GM11168 (cell line): Measurements from ENCODE around the gene USPL1.
"Not testable (repeated sequence)": the region's sequence is repeated elsewhere in the genome, so short reads cannot be mapped to it uniquely, and the experiment has no call there.

Experiments
- in situ Hi-C: fragments of 300-500 bp; cut with MboI; formaldehyde crosslinking; loops from one replicate; pipeline ENCODE4 v1.12.0; 2022; ENCODE audit warnings: low sequenced_read_pairs; ENCODE audit not compliant: unreplicated experiment

Gene USPL1

DNA sequence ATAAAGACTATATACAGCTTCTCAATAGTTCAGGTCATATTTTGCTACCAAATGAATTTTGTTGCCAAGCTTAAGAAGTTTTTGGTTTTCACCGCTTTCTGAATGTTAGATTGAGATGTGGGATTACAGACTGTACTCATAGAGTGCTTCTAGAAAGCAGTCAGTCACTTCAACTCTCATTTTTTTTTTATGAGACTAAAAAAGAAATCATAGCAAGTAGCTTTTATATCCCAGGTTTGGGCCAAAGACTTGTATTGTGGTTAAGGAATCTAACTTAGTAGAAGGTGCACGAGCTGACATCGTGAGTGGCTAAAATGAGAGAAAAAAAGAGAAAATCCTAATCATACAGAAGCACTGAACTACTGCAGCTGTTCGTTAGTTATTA is 2.2 kb upstream of the USPL1 start:
- in situ Hi-C loops, result no loop called here

DNA sequence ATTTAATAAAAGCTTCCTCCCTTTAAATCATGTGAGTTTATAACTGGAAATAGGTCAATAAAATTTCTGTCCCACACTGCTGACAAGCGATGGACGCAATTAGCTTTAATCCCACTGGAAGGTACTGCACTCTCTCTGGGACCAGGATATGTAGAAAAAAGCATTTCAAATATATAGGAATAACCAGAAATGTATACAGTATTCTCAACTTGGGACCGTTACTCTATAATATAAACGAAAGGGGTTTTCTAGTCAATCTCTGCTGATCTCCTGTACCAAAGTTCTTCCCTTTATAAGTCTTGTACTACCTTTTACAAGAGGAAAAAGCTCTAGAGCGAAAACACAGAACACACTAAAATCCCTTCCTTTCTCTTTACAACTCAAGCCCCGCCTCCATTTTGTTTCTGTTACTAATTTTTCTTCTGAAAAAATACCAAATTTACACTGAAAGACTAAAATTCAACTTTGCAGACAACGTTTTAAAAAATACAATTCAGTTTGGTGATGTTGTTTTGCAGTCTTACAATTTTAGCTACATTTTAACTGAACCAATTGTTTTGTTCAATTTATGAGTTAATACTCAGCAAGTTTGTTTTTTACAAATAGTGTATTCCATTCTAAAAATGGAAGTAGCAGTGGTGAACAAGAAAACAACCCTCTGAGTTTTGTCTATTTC is 1.7 kb upstream of the USPL1 start:
- in situ Hi-C loops, result no loop called here

DNA sequence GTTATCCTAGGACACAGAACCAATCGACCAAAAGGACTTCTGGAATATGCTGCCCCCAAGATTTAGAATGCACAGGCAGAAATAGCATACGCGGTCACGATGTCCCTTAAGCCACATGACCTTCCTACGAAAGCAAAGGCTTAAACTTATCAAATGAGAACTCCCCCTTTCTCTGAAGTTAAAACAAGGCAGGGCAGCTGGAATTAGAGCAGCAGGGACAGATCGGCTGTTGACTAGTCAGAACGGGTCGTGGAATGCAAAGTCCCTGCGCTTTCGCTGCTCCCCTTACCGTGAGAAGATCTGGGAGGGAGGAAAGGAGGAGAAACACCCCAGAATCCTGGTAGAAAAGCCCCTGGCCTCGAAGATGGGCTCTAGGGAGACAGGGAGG is 799 bp upstream of the USPL1 start:
- in situ Hi-C loops, result no loop called here

DNA sequence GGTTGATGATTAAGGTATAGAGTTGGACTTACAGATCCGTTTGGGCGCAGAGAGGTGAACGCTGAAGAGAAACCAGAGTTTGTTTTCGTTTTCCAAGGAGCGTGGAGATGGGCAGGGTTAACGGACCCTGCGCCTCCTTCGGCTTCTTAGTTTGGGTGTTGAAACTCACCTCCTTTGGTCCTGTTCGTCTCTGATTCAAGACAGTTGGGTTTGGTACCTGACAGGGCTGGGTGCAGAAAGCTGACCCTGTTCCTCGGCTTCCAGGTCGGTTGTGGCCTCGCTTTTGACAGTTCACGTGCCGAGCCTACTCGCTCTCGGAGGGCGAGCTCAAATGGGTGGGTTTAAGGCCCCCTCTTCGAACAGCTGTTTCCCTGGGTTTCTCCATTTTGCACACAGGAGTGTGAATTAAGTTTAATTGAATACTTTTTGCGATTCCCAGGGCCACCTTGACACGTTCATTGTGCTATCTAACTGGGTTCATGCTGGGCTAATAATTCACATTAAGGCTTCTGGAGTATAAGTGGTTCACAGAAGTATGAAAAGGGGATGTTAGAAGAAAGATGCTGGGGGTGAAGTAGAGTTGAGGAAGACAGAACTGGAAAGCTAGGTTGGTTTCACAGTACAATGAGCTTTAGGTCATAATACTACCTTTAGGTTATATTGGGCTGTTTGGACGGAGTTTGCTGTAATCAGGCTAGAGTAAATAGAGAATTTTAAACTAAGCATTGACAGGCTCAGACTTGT is 638 bp downstream of the USPL1 start:
- in situ Hi-C loops, result no loop called here

DNA sequence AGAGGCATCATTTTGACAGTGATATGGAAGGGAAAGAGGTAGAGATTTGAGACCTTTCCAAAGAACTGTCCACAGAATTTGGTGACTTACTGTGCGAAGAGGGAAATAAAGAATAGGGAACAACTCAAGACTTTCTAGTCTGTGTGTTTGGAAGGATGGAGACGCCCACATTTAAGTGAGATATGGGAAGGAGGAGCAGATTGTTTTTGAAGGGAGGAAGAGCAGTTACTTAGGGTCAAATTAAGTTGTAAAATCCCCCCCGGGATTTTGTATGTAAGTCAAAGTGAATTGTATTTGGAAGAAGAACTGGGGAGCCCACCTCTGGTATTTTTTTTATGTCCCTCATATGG is 1.2 kb downstream of the USPL1 start:
- in situ Hi-C loops, result no loop called here

DNA sequence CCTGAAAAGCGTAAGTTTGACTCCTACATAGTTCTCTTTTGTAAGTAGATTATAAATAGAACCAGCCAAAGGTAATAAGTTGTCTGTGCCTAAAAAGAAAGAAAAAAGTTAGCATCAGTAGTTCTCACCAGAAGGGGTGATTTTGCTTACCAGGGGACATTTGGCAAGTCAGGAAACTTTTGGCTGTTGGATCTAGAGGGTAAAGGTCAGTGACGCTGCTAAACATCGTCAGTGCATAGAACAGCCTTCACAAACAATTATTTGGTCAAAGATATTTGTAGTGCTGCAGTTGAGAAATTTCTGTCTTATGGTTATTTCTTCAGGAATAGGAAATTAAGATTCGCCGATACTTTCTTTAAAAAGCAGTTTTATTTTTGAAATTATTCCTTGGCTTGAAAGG is 2.0 kb downstream of the USPL1 start:
- in situ Hi-C loops, result no loop called here

DNA sequence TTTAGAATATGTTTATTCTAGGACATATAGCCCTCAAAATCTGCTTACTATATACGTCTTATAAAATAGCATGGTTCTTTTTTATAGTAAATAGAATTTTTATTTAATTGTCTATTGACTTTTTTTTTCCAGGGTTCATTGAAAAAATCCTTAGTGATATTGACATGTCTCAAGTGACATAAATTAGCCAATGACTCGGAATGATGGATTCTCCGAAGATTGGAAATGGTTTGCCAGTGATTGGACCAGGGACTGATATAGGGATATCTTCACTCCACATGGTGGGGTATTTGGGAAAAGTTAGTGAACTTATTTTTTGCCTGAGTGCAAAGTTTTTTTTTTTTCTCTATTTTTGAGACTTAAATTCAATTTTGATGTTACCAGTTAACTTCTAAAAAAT is 3.2 kb downstream of the USPL1 start:
- in situ Hi-C loops, result no loop called here

DNA sequence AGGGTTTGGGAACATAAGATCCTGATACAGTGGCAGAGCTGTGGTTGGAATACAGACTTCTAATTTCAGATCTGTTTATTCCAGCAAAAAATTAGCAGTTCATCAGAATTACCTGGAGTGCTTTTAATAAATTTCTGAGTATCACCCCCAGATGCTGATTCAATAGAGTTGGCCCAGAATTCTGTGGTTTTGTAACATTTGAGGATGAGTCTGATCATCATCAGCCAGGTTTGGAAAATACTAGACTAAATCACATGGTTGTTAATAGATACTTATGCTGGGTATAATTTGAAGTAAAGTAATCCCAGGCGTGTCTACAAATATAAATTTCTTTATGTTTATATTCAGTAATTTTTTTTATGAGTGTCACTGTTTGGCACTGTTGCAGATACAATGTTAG is 4.8 kb downstream of the USPL1 start:
- in situ Hi-C loops, result no loop called here

DNA sequence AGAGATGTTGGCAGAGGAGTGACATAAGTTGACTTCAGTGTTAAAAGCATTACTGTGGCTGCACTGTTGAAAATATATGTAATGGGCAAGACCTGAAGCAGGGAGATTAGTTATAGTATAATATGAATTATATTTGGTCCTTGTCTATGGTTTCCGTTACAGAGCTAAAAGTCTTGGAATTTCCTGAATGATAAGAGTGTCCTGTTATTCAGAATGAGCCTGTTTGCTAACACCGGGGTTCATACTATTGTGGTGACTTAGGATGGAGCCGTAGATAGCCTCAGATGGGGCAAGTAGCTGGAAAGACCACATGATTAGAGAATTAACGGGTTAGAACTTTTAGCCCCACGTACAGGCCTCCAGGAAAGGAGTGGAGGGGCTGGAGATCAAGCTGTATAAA is 5.7 kb downstream of the USPL1 start:
- in situ Hi-C loops, result no loop called here

DNA sequence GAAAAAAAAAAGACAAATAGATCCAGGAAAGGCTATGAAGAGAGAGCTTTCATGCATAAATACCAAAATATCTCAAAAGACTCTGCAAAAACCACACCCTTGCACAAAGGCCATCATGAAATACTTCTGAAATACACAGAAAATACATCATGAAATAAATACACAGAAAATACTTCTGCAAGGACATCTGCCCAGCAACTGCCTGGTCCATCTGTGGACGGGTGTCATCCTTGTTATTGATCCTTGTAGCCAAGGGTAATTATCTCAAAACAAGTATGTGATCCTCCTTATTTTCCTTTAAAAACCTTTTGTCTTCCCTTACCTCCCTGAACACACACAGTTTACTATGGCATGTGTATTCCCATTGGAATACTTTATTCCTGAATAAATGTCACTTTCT is 6.9 kb downstream of the USPL1 start:
- in situ Hi-C loops, result no loop called here

DNA sequence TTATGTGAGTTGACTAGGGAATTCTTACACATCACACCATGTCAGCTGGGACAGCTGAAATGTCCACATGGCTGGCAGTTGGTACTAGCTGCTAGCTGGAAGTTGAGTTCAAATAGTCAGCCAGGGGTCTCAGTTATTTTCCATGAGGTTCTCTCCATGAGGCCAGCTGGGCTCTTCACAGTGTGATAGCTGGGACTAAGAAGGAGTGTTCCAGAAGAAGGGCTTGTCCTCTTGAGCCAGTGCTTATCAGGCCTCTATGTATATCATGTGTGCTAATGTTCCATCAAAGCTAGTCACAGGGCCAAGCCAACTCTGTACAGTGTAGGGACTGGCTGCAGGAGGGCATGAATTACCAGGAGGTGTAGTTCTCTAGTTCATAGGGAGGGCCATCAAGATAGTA is 11.8 kb downstream of the USPL1 start:
- in situ Hi-C loops, result no loop called here

DNA sequence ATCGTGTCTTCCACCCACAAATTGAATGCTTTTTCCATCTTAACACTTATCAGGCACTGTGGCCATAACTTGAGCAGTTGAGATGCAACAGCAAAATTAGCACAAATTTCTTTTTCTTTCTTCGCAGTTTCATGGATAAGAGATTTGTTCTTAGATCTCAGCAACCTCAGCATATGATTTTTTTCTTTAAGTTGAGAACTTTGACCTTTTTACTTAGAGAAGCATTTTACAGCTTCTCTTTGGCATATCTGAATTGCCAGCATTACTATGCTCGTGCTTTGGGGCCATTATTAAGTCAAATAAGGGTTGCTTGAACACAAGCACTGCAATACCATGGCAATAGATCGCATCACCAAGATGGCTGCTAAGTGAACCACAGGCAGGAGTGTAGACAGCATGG is 16.1 kb downstream of the USPL1 start:
- in situ Hi-C loops, result no loop called here

DNA sequence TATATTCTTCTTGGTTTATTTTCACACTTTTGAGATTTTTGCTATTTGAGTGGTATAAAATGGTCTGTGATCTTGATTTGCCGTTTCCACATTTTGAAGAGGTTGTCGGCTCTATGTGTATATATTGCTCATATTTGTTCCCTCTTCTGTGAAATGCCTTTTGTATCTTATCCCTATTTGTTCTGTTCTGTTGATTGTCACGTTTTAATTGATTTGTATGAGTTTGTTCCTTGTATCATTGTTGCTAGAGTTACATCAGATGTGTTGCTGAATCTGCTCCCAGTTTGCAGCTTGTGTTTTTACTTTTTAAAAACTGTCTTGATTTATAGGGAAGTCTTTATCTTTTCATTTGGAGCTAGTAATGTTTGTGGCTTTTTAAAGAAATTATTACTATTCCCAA is 17.1 kb downstream of the USPL1 start:
- in situ Hi-C loops, result no loop called here

DNA sequence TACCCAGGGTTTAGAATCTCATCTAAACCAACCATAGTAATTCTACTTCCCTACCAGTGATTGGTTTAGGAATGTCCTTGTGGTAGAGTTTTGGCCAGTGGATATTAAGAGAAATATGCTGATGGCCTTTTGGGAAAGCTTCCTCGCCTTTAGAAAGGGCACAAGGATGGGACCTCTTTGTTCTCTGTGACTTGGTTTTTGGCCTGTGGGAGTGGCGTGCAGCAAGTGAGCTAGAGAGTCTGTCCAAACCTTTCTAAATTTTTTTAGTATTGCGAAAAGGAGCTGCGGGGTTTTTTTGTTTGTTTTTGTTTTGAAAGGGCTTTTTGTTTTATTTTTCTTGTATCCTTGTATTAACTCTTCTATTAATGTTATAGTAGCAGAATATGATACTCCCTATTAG is 20.6 kb downstream of the USPL1 start:
- in situ Hi-C loops, result no loop called here

DNA sequence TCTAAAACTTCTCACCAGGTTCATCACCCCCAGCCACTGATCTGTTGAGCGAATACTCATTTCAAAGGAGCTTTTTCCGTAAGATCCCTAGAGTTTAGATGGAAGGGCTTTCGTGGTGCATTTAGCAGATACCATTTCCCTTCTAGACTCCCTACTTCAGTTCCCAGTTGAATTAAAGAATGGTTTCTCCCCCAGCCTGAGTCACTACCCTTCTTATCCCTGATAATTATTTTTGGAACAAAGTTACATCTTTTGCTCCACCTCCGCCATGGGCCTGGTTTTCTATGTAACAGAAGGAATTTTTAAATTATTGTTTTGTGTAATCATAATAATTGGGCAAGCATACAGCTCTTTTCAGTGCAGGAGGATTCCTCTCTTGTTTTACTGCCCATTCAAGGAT is 22.0 kb downstream of the USPL1 start:
- in situ Hi-C loops, result no loop called here

DNA sequence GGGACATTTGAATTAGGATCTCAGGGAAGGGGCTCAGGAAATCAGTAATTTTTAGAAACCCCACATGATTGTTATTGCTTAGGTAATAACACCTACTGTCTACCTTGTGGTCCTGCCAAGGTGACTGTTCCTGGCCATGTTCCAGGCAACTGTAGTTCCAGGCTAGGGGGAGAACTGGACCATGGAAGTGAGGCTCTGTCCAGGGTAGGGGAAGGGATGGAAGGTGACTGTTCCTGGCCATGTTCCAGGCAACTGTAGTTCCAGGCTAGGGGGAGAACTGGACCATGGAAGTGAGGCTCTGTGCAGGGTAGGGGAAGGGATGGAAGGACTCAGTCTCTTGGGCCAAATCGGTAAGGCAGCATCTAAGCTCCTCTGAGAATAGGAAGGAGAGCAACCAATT is 23.5 kb downstream of the USPL1 start:
- in situ Hi-C loops, result not testable (repeated sequence)

DNA sequence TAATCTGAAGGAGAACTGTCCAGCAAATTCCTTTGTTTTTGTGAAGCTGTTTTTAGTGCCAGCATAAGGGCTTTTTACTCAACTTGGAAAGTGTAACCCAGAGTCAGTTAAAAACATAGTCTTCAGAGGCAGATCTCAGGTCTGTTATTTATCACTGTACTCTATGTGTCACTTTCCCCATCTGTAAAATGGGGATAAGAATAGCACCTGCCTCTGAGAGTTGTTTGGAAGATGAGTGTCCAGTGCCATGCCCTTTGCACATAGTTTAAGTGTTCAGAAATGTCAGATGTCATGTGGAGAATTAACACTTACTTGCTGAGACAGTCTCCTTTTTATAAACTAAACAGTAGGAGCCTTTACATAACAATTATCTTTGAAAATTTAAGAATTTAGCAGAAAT is 27.9 kb downstream of the USPL1 start:
- in situ Hi-C loops, result no loop called here

DNA sequence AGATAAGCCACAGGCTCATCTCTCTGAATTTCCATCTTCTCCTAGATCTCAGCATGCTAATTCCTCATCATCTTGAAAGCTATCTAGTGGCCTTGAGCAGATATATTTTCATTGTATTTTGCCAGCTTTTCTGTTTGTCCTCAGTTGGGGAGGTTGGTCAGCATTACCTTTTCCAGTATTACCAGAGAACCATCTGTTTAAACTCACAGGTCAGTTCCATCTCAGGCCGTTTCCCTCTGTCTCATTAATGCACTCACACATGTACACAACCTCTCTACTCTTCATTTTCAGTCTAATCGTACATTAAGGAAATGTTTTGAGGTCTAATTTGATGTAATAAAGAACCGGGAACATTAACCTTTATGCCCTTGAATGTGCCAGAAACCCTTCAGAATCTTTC is 29.7 kb downstream of the USPL1 start:
- in situ Hi-C loops, result no loop called here

DNA sequence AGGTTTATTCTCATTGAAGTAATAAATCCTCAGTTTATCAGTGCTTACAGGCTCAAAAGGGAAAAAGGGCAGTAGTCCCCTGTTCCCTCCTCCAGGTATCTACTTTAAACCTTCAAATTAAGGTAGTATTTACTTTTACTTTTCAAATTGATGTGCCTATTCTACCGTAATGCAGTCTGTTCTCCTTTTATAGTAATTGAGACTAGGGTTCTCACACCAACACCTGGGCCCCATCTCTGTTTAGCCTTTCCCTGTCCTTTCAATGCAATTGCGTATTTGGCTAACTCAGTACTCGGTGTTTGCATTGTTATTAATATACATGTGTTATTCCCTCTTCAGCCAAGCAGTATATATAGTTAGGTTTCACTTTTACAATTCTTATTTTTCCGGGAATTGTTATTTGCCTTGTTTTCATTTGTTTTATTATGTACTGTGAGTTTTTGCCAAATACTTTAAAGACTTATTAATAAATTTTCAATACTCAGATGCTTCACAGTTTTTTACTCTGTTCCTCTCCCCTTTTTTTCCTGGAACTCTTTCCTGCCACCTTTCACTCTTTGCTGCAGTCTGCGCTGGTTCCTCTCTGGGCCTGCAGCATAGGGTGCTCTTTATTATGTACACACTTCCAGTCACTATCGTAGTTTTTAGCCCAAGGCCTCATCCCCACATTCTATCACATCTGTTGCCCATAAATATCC is 30.3 kb downstream of the USPL1 start:
- in situ Hi-C loops, result no loop called here

DNA sequence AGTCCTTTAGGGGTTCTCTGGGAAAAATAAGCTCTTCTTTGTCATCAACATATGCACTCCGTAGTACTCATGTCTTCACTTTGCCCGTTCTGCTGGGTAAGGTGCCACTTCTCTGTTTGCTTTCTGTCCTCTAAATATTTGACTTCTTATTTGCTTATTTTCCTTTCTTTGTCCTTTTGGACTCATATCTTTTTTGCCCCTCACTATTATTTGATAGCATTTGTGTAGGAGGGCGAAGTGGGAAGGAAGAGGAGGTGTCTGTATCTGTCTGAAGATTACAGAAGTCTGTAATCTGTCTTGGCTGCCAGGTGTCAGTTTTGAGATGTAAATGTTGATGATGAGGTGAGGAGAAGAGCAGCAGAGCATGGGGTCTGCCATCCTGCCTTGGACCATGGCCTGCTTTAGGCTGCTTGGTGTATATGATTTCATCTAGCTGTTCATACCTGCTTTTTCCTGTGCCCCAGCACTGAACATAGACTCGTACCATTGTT is 30.8 kb downstream of the USPL1 start:
- in situ Hi-C loops, result no loop called here

DNA sequence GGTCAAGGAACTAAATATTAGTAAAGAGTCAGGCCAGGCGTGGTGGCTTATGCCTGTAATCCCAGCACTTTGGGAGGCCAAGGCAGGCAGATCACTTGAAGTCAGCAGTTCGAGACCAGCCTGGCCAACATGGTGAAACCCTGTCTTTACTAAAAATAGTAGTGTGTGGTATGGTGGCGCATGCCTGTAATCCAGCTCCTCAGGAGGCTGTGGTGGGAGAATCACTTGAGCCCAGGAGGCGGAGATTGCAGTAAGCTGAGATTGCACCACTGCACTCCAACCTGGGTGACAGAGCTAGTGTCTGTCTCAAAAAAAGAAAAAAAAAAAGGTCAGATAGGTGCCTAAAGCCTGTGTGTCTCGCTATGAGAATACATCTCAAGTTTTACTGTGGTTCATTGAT is 33.9 kb downstream of the USPL1 start:
- in situ Hi-C loops, result not testable (repeated sequence)
